IPS-18a (cell line): ENCODE measurements around the gene PPAT.
"Not testable (repeated sequence)": the region's sequence is repeated elsewhere in the genome, so short reads cannot be mapped to it uniquely, and the experiment has no call there.

Experiments
- H3K27ac ChIP-seq: one replicate; pipeline ENCODE4 v1.5.1; 2013; ENCODE audit warnings: low read length
- H3K27me3 ChIP-seq: one replicate; pipeline ENCODE4 v1.6.1; 2013; ENCODE audit warnings: mild to moderate bottlenecking, low read length; ENCODE audit not compliant: control insufficient read depth, insufficient read depth
- H3K36me3 ChIP-seq: one replicate; pipeline ENCODE4 v1.6.1; 2013; ENCODE audit warnings: low read depth, low read length; ENCODE audit not compliant: control insufficient read depth
- H3K4me1 ChIP-seq: one replicate; pipeline ENCODE4 v1.6.1; 2013; ENCODE audit warnings: low read depth, low read length; ENCODE audit not compliant: control insufficient read depth
- H3K4me3 ChIP-seq: one replicate; pipeline ENCODE4 v1.5.1; 2013; ENCODE audit warnings: low read length
- H3K9ac ChIP-seq: one replicate; pipeline ENCODE4 v1.6.1; 2013; ENCODE audit warnings: mild to moderate bottlenecking, low read length, moderate library complexity
- H3K9me3 ChIP-seq: one replicate; pipeline ENCODE4 v1.6.1; 2013; ENCODE audit warnings: low read depth, low read length; ENCODE audit not compliant: control insufficient read depth

The PPAT gene

GRCh38 chr4:56435140-56435926, at the start of gene PPAT:
Gene PPAT, minus strand, starts transcription at chr4:56435615. Its CDS starts 138 bp downstream, at chr4:56435477.
- peak within 1 kb of the TSS; percentile 91 for H3K27ac ChIP-seq
- no peaks in the 10 kb centered on the region for H3K9me3 ChIP-seq
- peak within 1 kb of the TSS; percentile 82 for H3K4me3 ChIP-seq
- peaks cover under 1% of the 10 kb centered on the region for H3K36me3 ChIP-seq
- H3K4me1 ChIP-seq: no peaks in the 10 kb centered on the region
- H3K9ac ChIP-seq: peak within 1 kb of the TSS; percentile 94
- no peaks in the 10 kb centered on the region for H3K27me3 ChIP-seq

- Histone ChIP-seq H3K9me3 (no peaks in the 10 kb centered on the region), H3K9ac (no peak overlapping the region), H3K4me1 (no peaks in the 10 kb centered on the region), H3K36me3 (peaks cover 81% of the 10 kb centered on the region), H3K27me3 (no peaks in the 10 kb centered on the region), H3K4me3 (no peak overlapping the region), H3K27ac (no peak overlapping the region)
These were observed 45.3 kb upstream of the PPAT start for GRCh38 chr4:56480691-56481090.

GRCh38 chr4:56477192-56477702, 41.8 kb upstream of the PPAT start:
- Histone ChIP-seq H3K4me1 (no peaks in the 10 kb centered on the region), H3K4me3 (no peak overlapping the region), H3K9ac (no peak overlapping the region), H3K9me3 (no peaks in the 10 kb centered on the region), H3K36me3 (peaks cover 78% of the 10 kb centered on the region), H3K27me3 (no peaks in the 10 kb centered on the region), H3K27ac (no peak overlapping the region)

- H3K9ac ChIP-seq: no peak overlapping the region
- H3K4me3 ChIP-seq: no peak overlapping the region
- no peaks in the 10 kb centered on the region for H3K4me1 ChIP-seq
- no peaks in the 10 kb centered on the region for H3K9me3 ChIP-seq
- no peaks in the 10 kb centered on the region for H3K27me3 ChIP-seq
- peaks cover 83% of the 10 kb centered on the region for H3K36me3 ChIP-seq
- no peak overlapping the region for H3K27ac ChIP-seq
These were observed 40.5 kb upstream of the PPAT start for GRCh38 chr4:56475917-56476316.

GRCh38 chr4:56469489-56470210, 34.2 kb upstream of the PPAT start:
- peaks cover 44% of the 10 kb centered on the region for H3K36me3 ChIP-seq
- no peaks in the 10 kb centered on the region for H3K9me3 ChIP-seq
- H3K27ac ChIP-seq: no peak overlapping the region
- no peaks in the 10 kb centered on the region for H3K27me3 ChIP-seq
- H3K4me1 ChIP-seq: peaks cover 11% of the 10 kb centered on the region
- peak overlapping the region; percentile 94 for H3K4me3 ChIP-seq
- H3K9ac ChIP-seq: peak overlapping the region; percentile 96

GRCh38 chr4:56468097-56468422, 32.6 kb upstream of the PPAT start:
- Histone ChIP-seq H3K4me3 (peak overlapping the region; percentile 94), H3K9me3 (no peaks in the 10 kb centered on the region), H3K9ac (peak overlapping the region; percentile 96), H3K27ac (peak overlapping the region; percentile 54), H3K4me1 (peaks cover 11% of the 10 kb centered on the region), H3K36me3 (peaks cover 34% of the 10 kb centered on the region), H3K27me3 (no peaks in the 10 kb centered on the region)

- Histone ChIP-seq H3K4me1 (peaks cover 11% of the 10 kb centered on the region), H3K36me3 (peaks cover 31% of the 10 kb centered on the region), H3K9ac (peak within 1 kb of the TSS; percentile 96), H3K27me3 (no peaks in the 10 kb centered on the region), H3K9me3 (no peaks in the 10 kb centered on the region), H3K4me3 (peak within 1 kb of the TSS; percentile 94), H3K27ac (peak within 1 kb of the TSS; percentile 54)
These were observed 32.1 kb upstream of the PPAT start, which contains the start of gene SRP72 for GRCh38 chr4:56467284-56468096. Gene SRP72, plus strand, starts transcription at chr4:56467617. Its CDS starts 19 bp downstream, at chr4:56467636.

GRCh38 chr4:56466910-56467283, 31.5 kb upstream of the PPAT start:
- Histone ChIP-seq H3K4me3 (peak overlapping the region; percentile 94), H3K9ac (peak overlapping the region; percentile 96), H3K36me3 (peaks cover 31% of the 10 kb centered on the region), H3K27ac (peak overlapping the region; percentile 54), H3K9me3 (no peaks in the 10 kb centered on the region), H3K27me3 (no peaks in the 10 kb centered on the region), H3K4me1 (peaks cover 11% of the 10 kb centered on the region)

- peak overlapping the region; percentile 94 for H3K4me3 ChIP-seq
These were observed 30.9 kb upstream of the PPAT start for GRCh38 chr4:56466296-56466761.

GRCh38 chr4:56465599-56466295, 30.3 kb upstream of the PPAT start:
- Histone ChIP-seq H3K9me3 (no peaks in the 10 kb centered on the region), H3K36me3 (peaks cover 31% of the 10 kb centered on the region), H3K4me3 (peak overlapping the region; percentile 94), H3K4me1 (peaks cover 11% of the 10 kb centered on the region), H3K27ac (no peak overlapping the region), H3K27me3 (no peaks in the 10 kb centered on the region), H3K9ac (peak overlapping the region; percentile 96)

More at GRCh38 chr4:56466296-56466761, 30.9 kb upstream of the PPAT start:
- peak overlapping the region; percentile 96 for H3K9ac ChIP-seq
- not testable (repeated sequence) for H3K27me3 ChIP-seq, H3K27ac ChIP-seq, H3K9me3 ChIP-seq
- H3K36me3 ChIP-seq: peaks cover 31% of the 10 kb centered on the region
- peaks cover 11% of the 10 kb centered on the region for H3K4me1 ChIP-seq
